GM12892 (cell line): ENCODE measurements around the gene STK11IP.

Source experiments
- DNase-seq: peaks from one replicate; pipeline ENCODE4 v3.0.0; 2011; ENCODE audit not compliant: insufficient read length
- FAIRE-seq: peaks from 2 replicates; lab custom pipeline; 2011; peaks lifted over from hg19 to GRCh38; lab: Jason Lieb, UNC
- POLR2A ChIP-seq: IDR thresholded peaks from 2 replicates; pipeline ENCODE4 v1.6.1; 2011; ENCODE audit warnings: low read depth, low read length, control low read depth
- POLR2AphosphoS5 ChIP-seq: IDR thresholded peaks from 2 replicates; pipeline ENCODE4 v1.6.1; 2011; ENCODE audit warnings: low read depth, low read length, control low read depth
- TAF1 ChIP-seq: IDR thresholded peaks from 2 replicates; pipeline ENCODE4 v1.6.1; 2011; ENCODE audit warnings: low read depth, mild to moderate bottlenecking, control low read depth, low read length, borderline replicate concordance

Gene STK11IP

GRCh38 chr2:219627103-219628100 is 29.7 kb downstream of the STK11IP start, which contains the start of gene SLC4A3:
SLC4A3 (plus strand) TSS chr2:219627630; CDS start chr2:219627993, 363 bp downstream.
- FAIRE-seq (no peak), DNase-seq (no peak)

GRCh38 chr2:219628235-219628985 is 30.8 kb downstream of the STK11IP start:
- TF ChIP-seq TAF1 (no peak), POLR2A (no peak), POLR2AphosphoS5 (no peak)
- FAIRE-seq = no peak
- no peak for DNase-seq

More at GRCh38 chr2:219627103-219628100, 29.7 kb downstream of the STK11IP start, which contains the start of gene SLC4A3:
- no peak for TF ChIP-seq TAF1
- TF ChIP-seq POLR2A = no peak
- TF ChIP-seq POLR2AphosphoS5 = no peak

GRCh38 chr2:219628986-219629901 is 31.6 kb downstream of the STK11IP start:
- TF ChIP-seq POLR2AphosphoS5 (no peak), TAF1 (no peak), POLR2A (no peak)
- no peak for FAIRE-seq
- no peak for DNase-seq

- FAIRE-seq (no peak), DNase-seq (no peak)
- TF ChIP-seq TAF1 (no peak), POLR2A (no peak), POLR2AphosphoS5 (no peak)
Measured at GRCh38 chr2:219629976-219630695, 32.5 kb downstream of the STK11IP start.

- TF ChIP-seq TAF1 (no peak), POLR2A (no peak), POLR2AphosphoS5 (no peak)
- no peak for DNase-seq
- no peak for FAIRE-seq
Measured at GRCh38 chr2:219630770-219631405, 33.2 kb downstream of the STK11IP start.

GRCh38 chr2:219631406-219631891 is 33.8 kb downstream of the STK11IP start:
- DNase-seq = no peak
- no peak for FAIRE-seq
- TF ChIP-seq TAF1 = no peak
- TF ChIP-seq POLR2AphosphoS5 = no peak
- TF ChIP-seq POLR2A = no peak

GRCh38 chr2:219631904-219632759 is 34.5 kb downstream of the STK11IP start:
- DNase-seq (no peak), FAIRE-seq (no peak)
- TF ChIP-seq POLR2AphosphoS5 (no peak), TAF1 (no peak), POLR2A (no peak)

- TF ChIP-seq POLR2AphosphoS5 (no peak), TAF1 (no peak), POLR2A (no peak)
- no peak for FAIRE-seq
- no peak for DNase-seq
Measured at GRCh38 chr2:219632760-219633105, 35.1 kb downstream of the STK11IP start.
